ENCODE data around the gene PARD6B.
A peak's percentile ranks its signal among the peaks of the same experiment; 100 is the strongest.

The PARD6B gene

GRCh38 chr20:50737352-50737751, 6.0 kb downstream of the PARD6B start:
- Mint-ChIP-seq H3K36me3 (ENCODE audit: low read depth) (peaks cover 44% of the 10 kb centered on the region), H3K27me3 (ENCODE audit: low read depth, poor library complexity) (no peaks in the 10 kb centered on the region), H3K4me1 (peaks cover 89% of the 10 kb centered on the region), H3K9me3 (no peaks in the 10 kb centered on the region), H3K4me3 (no peak overlapping the region), H3K27ac (peak overlapping the region; percentile 86)
- TF ChIP-seq, protein P1, sequence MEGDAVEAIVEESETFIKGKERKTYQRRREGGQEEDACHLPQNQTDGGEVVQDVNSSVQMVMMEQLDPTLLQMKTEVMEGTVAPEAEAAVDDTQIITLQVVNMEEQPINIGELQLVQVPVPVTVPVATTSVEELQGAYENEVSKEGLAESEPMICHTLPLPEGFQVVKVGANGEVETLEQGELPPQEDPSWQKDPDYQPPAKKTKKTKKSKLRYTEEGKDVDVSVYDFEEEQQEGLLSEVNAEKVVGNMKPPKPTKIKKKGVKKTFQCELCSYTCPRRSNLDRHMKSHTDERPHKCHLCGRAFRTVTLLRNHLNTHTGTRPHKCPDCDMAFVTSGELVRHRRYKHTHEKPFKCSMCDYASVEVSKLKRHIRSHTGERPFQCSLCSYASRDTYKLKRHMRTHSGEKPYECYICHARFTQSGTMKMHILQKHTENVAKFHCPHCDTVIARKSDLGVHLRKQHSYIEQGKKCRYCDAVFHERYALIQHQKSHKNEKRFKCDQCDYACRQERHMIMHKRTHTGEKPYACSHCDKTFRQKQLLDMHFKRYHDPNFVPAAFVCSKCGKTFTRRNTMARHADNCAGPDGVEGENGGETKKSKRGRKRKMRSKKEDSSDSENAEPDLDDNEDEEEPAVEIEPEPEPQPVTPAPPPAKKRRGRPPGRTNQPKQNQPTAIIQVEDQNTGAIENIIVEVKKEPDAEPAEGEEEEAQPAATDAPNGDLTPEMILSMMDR (IDR thresholded peaks at IDR 0.05) = no peak
- no peak for DNase-seq

DNA sequence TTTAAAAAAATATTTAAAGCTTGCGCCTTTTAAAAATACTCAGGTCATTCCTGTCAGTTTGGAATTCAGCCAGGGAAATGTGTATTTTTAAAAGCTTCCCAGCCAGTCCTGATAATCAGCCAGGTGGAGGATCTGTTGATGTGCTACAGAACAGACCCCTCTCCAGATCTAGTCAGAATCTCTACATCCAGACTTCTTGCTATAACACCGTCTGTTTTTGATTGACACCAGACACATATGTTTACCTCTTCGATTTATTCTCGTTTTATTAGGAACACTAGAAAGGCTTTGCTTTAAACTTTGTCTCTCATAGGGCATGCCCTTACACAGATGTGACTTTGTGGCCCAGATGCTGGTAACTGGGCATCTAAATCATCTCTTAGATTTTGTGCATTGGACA, 11.7 kb downstream of the PARD6B start:
- Mint-ChIP-seq H3K4me3 (peak overlapping the region; percentile 33), H3K4me1 (peaks cover 82% of the 10 kb centered on the region), H3K27ac (peak overlapping the region; percentile 89), H3K36me3 (ENCODE audit: low read depth) (peaks cover 21% of the 10 kb centered on the region), H3K27me3 (ENCODE audit: low read depth, poor library complexity) (no peaks in the 10 kb centered on the region), H3K9me3 (no peaks in the 10 kb centered on the region)
- DNase-seq = no peak
- TF ChIP-seq, protein P1 (IDR thresholded peaks at IDR 0.05) = no peak

- H3K36me3 Mint-ChIP-seq (ENCODE audit: low read depth) = peaks cover 22% of the 10 kb centered on the region
- TF ChIP-seq, protein P1 (IDR thresholded peaks at IDR 0.05) = no peak
- peaks cover 72% of the 10 kb centered on the region for H3K4me1 Mint-ChIP-seq
- H3K4me3 Mint-ChIP-seq = peak overlapping the region; percentile 66
- DNase-seq = peak; percentile 38
- H3K9me3 Mint-ChIP-seq = no peaks in the 10 kb centered on the region
- no peaks in the 10 kb centered on the region for H3K27me3 Mint-ChIP-seq (ENCODE audit: low read depth, poor library complexity)
- peak overlapping the region; percentile 97 for H3K27ac Mint-ChIP-seq
These were observed 12.9 kb downstream of the PARD6B start for GRCh38 chr20:50744143-50744792.

- no peaks in the 10 kb centered on the region for H3K27me3 Mint-ChIP-seq (ENCODE audit: low read depth, poor library complexity)
- peaks cover 27% of the 10 kb centered on the region for H3K36me3 Mint-ChIP-seq (ENCODE audit: low read depth)
- no peak for DNase-seq
- no peak overlapping the region for H3K4me3 Mint-ChIP-seq
- H3K4me1 Mint-ChIP-seq = peaks cover 58% of the 10 kb centered on the region
- H3K9me3 Mint-ChIP-seq = no peaks in the 10 kb centered on the region
- peak overlapping the region; percentile 12 for H3K27ac Mint-ChIP-seq
- TF ChIP-seq, protein P1 (IDR thresholded peaks at IDR 0.05) = no peak
These were observed 14.3 kb downstream of the PARD6B start for GRCh38 chr20:50745634-50746137.

- peaks cover 51% of the 10 kb centered on the region for H3K4me1 Mint-ChIP-seq
- TF ChIP-seq, protein P1 (IDR thresholded peaks at IDR 0.05) = no peak
- H3K4me3 Mint-ChIP-seq = no peak overlapping the region
- no peak for DNase-seq
- H3K9me3 Mint-ChIP-seq = no peaks in the 10 kb centered on the region
- H3K36me3 Mint-ChIP-seq (ENCODE audit: low read depth) = peaks cover 21% of the 10 kb centered on the region
- peak overlapping the region; percentile 12 for H3K27ac Mint-ChIP-seq
- no peaks in the 10 kb centered on the region for H3K27me3 Mint-ChIP-seq (ENCODE audit: low read depth, poor library complexity)
These were observed 15.0 kb downstream of the PARD6B start for GRCh38 chr20:50746138-50746940.
